ENCODE data around the gene OBSCN. TPM values are rescaled to one million over a fixed set of nuclear protein-coding genes. Genes with fewer than 3 reads are reported as not detected.

OBSCN gene
- total RNA-seq, 2 experiments from 2014 or later = 29.5 to 45.2 TPM

GRCh38 chr1:228411121-228411520, 203.3 kb downstream of the OBSCN start:
- CTCF ChIA-PET (ENCODE audit: unreplicated experiment) = no interaction called here

GRCh38 chr1:228411548-228412430, 203.9 kb downstream of the OBSCN start:
- H3K9me3 ChIP-seq (ENCODE audit: low read length) = no peaks in the 10 kb centered on the region
- intact Hi-C loops (cut with micrococcal nuclease; ENCODE audit: unreplicated experiment) = no loop called here
- H3K27ac ChIP-seq (ENCODE audit: low read depth, low read length, poor library complexity, severe bottlenecking) = no peak overlapping the region
- H4K20me1 ChIP-seq (ENCODE audit: insufficient read depth, low read length) = no peaks in the 10 kb centered on the region
- no TSS peak for BruUV-seq (replicated peaks)
- CTCF ChIA-PET (ENCODE audit: unreplicated experiment) = interaction anchor here (0.7 kb wide), 1 partner anchor 9 kb away, joined by 3 read pairs; no protein-coding TSS in a partner anchor
- H2AFZ ChIP-seq (ENCODE audit: low read length) = no peak overlapping the region
- POLR2A ChIA-PET = interaction anchor here (1.3 kb wide), 1 partner anchor 11 kb away, joined by 4 read pairs; no protein-coding TSS in a partner anchor
- no peak for TF ChIP-seq EZH2phosphoT487 (IDR thresholded peaks at IDR 0.05; ENCODE audit: borderline replicate concordance, low read depth, low read length)
- no peak for TF ChIP-seq CTCF (conservative IDR thresholded peaks at IDR 0.05; ENCODE audit: low read length)
- H3K9me2 ChIP-seq (ENCODE audit: insufficient read depth, low read length) = no peaks in the 10 kb centered on the region
- H3K4me2 ChIP-seq (ENCODE audit: low read length) = no peak overlapping the region
- no peak for DNase-seq (ENCODE audit: low spot score)
- H3K4me3 ChIP-seq (ENCODE audit: low read depth, low read length, poor library complexity, severe bottlenecking) = no peak overlapping the region
- H3K4me1 ChIP-seq (ENCODE audit: insufficient read depth, low read length, poor library complexity, severe bottlenecking) = peaks cover 10% of the 10 kb centered on the region
- H3K36me3 ChIP-seq (ENCODE audit: insufficient read depth, low read length) = no peaks in the 10 kb centered on the region
- H3K79me2 ChIP-seq (ENCODE audit: insufficient read depth, low read depth, low read length) = peaks cover 8% of the 10 kb centered on the region; the same call in 1 of the 2 replicates

More at GRCh38 chr1:228411121-228411520, 203.3 kb downstream of the OBSCN start:
- DNase-seq (ENCODE audit: low spot score) = no peak
- no TSS peak for BruUV-seq (replicated peaks)
- TF ChIP-seq CTCF (conservative IDR thresholded peaks at IDR 0.05; ENCODE audit: low read length) (no peak), EZH2phosphoT487 (IDR thresholded peaks at IDR 0.05; ENCODE audit: borderline replicate concordance, low read depth, low read length) (no peak)
- H3K9me2 ChIP-seq (ENCODE audit: insufficient read depth, low read length) = no peaks in the 10 kb centered on the region
- no peaks in the 10 kb centered on the region for H3K36me3 ChIP-seq (ENCODE audit: insufficient read depth, low read length)
- peaks cover 10% of the 10 kb centered on the region for H3K4me1 ChIP-seq (ENCODE audit: insufficient read depth, low read length, poor library complexity, severe bottlenecking)
- no peak overlapping the region for H3K4me2 ChIP-seq (ENCODE audit: low read length)
- no peak overlapping the region for H2AFZ ChIP-seq (ENCODE audit: low read length)
- H3K79me2 ChIP-seq (ENCODE audit: insufficient read depth, low read depth, low read length) = peaks cover 13% of the 10 kb centered on the region
- POLR2A ChIA-PET = no interaction called here
- no peak overlapping the region for H3K4me3 ChIP-seq (ENCODE audit: low read depth, low read length, poor library complexity, severe bottlenecking)
- no peaks in the 10 kb centered on the region for H4K20me1 ChIP-seq (ENCODE audit: insufficient read depth, low read length)
- H3K27ac ChIP-seq (ENCODE audit: low read depth, low read length, poor library complexity, severe bottlenecking) = no peak overlapping the region
- intact Hi-C loops (cut with micrococcal nuclease; ENCODE audit: unreplicated experiment) = no loop called here
- no peaks in the 10 kb centered on the region for H3K9me3 ChIP-seq (ENCODE audit: low read length)

Data from OCI-LY7 (cell line).